CD4-positive, alpha-beta T cell treated with Interleukin-17A for 4 hours (primary cell): ENCODE data around the gene TTC28.
"Not testable (repeated sequence)": the region's sequence is repeated elsewhere in the genome, so short reads cannot be mapped to it uniquely, and the experiment has no call there.

Source experiments
- DNase-seq: peaks from one replicate; pipeline ENCODE4 v3.0.0-alpha.2; 2020; ENCODE audit warnings: mixed read lengths

The TTC28 gene

GRCh38 chr22:28077166-28077565 is 602.5 kb downstream of the TTC28 start:
- DNase-seq, result no peak

GRCh38 chr22:28075358-28075981 is 604.2 kb downstream of the TTC28 start:
- no peak for DNase-seq

- no peak for DNase-seq
These were observed 605.1 kb downstream of the TTC28 start for GRCh38 chr22:28074526-28074925.

GRCh38 chr22:28072066-28072465 is 607.6 kb downstream of the TTC28 start:
- DNase-seq, result no peak

GRCh38 chr22:28068826-28069225 is 610.8 kb downstream of the TTC28 start:
- no peak for DNase-seq

GRCh38 chr22:28064920-28065319 is 614.7 kb downstream of the TTC28 start:
- no peak for DNase-seq

- no peak for DNase-seq
These were observed 616.0 kb downstream of the TTC28 start for GRCh38 chr22:28063656-28064055.

GRCh38 chr22:28060594-28060993 is 619.0 kb downstream of the TTC28 start:
- not testable (repeated sequence) for DNase-seq

GRCh38 chr22:28058036-28058435 is 621.6 kb downstream of the TTC28 start:
- no peak for DNase-seq

GRCh38 chr22:28054819-28055208 is 624.8 kb downstream of the TTC28 start:
- no peak for DNase-seq

- no peak for DNase-seq
These were observed 625.5 kb downstream of the TTC28 start for GRCh38 chr22:28053896-28054818.

- DNase-seq, result no peak
These were observed 626.8 kb downstream of the TTC28 start for GRCh38 chr22:28052825-28053269.

- peak; percentile 52 for DNase-seq
These were observed 627.8 kb downstream of the TTC28 start for GRCh38 chr22:28051787-28052356.

GRCh38 chr22:28051091-28051786 is 628.4 kb downstream of the TTC28 start:
- DNase-seq, result no peak

- DNase-seq, result no peak
These were observed 631.1 kb downstream of the TTC28 start for GRCh38 chr22:28048529-28048928.

GRCh38 chr22:28047740-28048139 is 631.9 kb downstream of the TTC28 start:
- no peak for DNase-seq

GRCh38 chr22:28046100-28046499 is 633.5 kb downstream of the TTC28 start:
- no peak for DNase-seq

- no peak for DNase-seq
These were observed 635.0 kb downstream of the TTC28 start for GRCh38 chr22:28044546-28045173.

GRCh38 chr22:28043266-28043665 is 636.4 kb downstream of the TTC28 start:
- DNase-seq, result no peak

- DNase-seq, result peak; percentile 52
These were observed 644.8 kb downstream of the TTC28 start for GRCh38 chr22:28034760-28035401.

GRCh38 chr22:28034145-28034759 is 645.4 kb downstream of the TTC28 start:
- no peak for DNase-seq

GRCh38 chr22:28032861-28033260 is 646.8 kb downstream of the TTC28 start:
- DNase-seq, result no peak
